Astrocyte (in vitro differentiated cells and primary cell): ENCODE data around the gene INPP5F.

Experiments used
- EZH2 ChIP-seq: IDR thresholded peaks from 2 replicates; pipeline ENCODE4 v1.6.1; 2012; ENCODE audit warnings: mild to moderate bottlenecking, low read length, inconsistent platforms; ENCODE audit not compliant: insufficient read depth
- TF ChIP-seq, protein P1 (sequence below): IDR thresholded peaks from 2 replicates; pipeline ENCODE4 v1.5.1; 2011; ENCODE audit warnings: low read depth, mild to moderate bottlenecking, inconsistent platforms, low read length, moderate library complexity; ENCODE audit not compliant: insufficient read depth

- TF ChIP-seq, protein P1, sequence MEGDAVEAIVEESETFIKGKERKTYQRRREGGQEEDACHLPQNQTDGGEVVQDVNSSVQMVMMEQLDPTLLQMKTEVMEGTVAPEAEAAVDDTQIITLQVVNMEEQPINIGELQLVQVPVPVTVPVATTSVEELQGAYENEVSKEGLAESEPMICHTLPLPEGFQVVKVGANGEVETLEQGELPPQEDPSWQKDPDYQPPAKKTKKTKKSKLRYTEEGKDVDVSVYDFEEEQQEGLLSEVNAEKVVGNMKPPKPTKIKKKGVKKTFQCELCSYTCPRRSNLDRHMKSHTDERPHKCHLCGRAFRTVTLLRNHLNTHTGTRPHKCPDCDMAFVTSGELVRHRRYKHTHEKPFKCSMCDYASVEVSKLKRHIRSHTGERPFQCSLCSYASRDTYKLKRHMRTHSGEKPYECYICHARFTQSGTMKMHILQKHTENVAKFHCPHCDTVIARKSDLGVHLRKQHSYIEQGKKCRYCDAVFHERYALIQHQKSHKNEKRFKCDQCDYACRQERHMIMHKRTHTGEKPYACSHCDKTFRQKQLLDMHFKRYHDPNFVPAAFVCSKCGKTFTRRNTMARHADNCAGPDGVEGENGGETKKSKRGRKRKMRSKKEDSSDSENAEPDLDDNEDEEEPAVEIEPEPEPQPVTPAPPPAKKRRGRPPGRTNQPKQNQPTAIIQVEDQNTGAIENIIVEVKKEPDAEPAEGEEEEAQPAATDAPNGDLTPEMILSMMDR, result no peak
- no peak for TF ChIP-seq EZH2
Observed at GRCh38 chr10:119693262-119693957, 32.4 kb upstream of the INPP5F start.
